Measurements from ENCODE around the gene ADORA2A. TPM values are rescaled to one million over a fixed set of nuclear protein-coding genes. Genes with fewer than 3 reads are reported as not detected.

The ADORA2A gene
- total RNA-seq, 1 experiment from 2014 or later: 4.0 TPM

DNA sequence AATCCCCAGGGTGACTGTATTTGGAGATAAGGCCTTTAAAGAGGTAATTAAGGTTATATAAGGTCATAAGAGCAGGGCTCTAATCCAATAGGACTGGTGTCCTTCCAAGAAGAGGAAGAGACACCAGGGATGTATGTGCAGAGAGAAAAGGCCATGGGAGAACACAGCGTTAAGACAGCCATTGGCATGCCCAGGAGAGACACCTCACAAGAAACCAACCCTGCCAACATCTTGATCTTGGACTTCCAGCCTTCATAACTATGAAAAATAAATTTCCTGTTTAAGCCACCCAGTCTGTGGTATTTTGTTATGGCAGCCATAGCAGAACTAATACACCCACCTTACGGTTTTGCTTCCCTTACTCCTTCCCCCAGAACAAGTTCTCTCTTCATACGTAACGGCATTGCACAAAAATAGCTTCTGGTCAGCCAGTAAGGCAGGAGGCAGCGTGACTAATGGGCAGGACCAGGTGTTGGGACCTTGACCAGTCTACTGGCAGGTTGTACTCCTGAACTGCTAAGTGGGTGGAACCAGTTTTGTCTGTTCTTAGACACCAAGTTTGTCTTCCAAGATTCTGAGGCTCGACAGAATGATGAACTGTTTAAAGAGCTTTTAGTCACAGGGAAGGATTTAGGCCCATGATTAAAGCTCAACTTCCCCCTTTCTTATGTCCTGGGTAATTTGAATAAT, 35.8 kb downstream of the ADORA2A start:
- Mint-ChIP-seq H3K9me3 (ENCODE audit: unreplicated experiment) (no peaks in the 10 kb centered on the region), H3K27me3 (ENCODE audit: insufficient read depth, unreplicated experiment) (no peaks in the 10 kb centered on the region), H3K4me1 (ENCODE audit: low read depth, unreplicated experiment) (peaks cover 20% of the 10 kb centered on the region), H3K36me3 (ENCODE audit: insufficient read depth, unreplicated experiment) (peaks cover 49% of the 10 kb centered on the region), H3K4me3 (ENCODE audit: unreplicated experiment) (no peak overlapping the region), H3K27ac (ENCODE audit: unreplicated experiment) (peak overlapping the region; percentile 19)
- intact Hi-C loops (cut with micrococcal nuclease; ENCODE audit: unreplicated experiment): no loop called here
- TF ChIP-seq, protein P1, sequence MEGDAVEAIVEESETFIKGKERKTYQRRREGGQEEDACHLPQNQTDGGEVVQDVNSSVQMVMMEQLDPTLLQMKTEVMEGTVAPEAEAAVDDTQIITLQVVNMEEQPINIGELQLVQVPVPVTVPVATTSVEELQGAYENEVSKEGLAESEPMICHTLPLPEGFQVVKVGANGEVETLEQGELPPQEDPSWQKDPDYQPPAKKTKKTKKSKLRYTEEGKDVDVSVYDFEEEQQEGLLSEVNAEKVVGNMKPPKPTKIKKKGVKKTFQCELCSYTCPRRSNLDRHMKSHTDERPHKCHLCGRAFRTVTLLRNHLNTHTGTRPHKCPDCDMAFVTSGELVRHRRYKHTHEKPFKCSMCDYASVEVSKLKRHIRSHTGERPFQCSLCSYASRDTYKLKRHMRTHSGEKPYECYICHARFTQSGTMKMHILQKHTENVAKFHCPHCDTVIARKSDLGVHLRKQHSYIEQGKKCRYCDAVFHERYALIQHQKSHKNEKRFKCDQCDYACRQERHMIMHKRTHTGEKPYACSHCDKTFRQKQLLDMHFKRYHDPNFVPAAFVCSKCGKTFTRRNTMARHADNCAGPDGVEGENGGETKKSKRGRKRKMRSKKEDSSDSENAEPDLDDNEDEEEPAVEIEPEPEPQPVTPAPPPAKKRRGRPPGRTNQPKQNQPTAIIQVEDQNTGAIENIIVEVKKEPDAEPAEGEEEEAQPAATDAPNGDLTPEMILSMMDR (IDR thresholded peaks at IDR 0.05; ENCODE audit: insufficient read depth in 1 of 2, low read depth in 1 of 2, low read length in 1 of 2, severe bottlenecking in 1 of 2, unreplicated experiment in 1 of 2): no peak
- Histone ChIP-seq H3K27me3 (replicated peaks; ENCODE audit: control insufficient read depth, insufficient read depth, low read length) (no peaks in the 10 kb centered on the region), H3K36me3 (ENCODE audit: control insufficient read depth, insufficient read depth, low read length) (no peaks in the 10 kb centered on the region), H3K9me3 (no peaks in the 10 kb centered on the region), H3K4me1 (peaks cover 39% of the 10 kb centered on the region), H3K4me3 (ENCODE audit: low read depth, low read length) (no peak overlapping the region)
- no TSS peak for BruUV-seq (replicated peaks)
- POLR2A ChIA-PET: no interaction called here
- CTCF ChIA-PET: no interaction called here
- peak in 1 of 2 experiments; percentile 28 for DNase-seq

DNA sequence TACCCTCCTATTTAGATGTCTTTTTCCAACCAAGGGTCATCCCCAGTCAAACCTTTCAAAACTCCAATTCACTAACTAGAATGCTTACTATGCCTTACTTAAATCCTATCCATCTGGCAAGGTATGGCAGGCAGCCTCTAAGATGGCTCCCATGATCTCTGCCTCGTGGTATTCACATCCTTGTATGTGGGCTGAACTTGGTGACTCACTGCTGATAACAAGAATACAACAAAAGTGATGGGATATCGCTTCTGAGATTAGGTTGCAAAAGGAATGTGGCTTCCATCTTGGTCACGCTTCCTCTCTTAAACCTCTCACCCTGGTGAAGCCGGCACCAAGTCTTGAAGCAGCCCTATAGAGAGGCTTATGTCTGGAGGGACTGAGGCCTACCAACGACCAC, 38.2 kb downstream of the ADORA2A start:
- H3K9me3 Mint-ChIP-seq (ENCODE audit: unreplicated experiment): no peaks in the 10 kb centered on the region
- TF ChIP-seq, protein P1 (IDR thresholded peaks at IDR 0.05; ENCODE audit: insufficient read depth in 1 of 2, low read depth in 1 of 2, low read length in 1 of 2, severe bottlenecking in 1 of 2, unreplicated experiment in 1 of 2): no peak
- peaks cover 20% of the 10 kb centered on the region for H3K4me1 Mint-ChIP-seq (ENCODE audit: low read depth, unreplicated experiment)
- Histone ChIP-seq H3K27me3 (replicated peaks; ENCODE audit: control insufficient read depth, insufficient read depth, low read length) (no peaks in the 10 kb centered on the region), H3K4me1 (peaks cover 39% of the 10 kb centered on the region), H3K36me3 (ENCODE audit: control insufficient read depth, insufficient read depth, low read length) (no peaks in the 10 kb centered on the region), H3K9me3 (no peaks in the 10 kb centered on the region), H3K4me3 (ENCODE audit: low read depth, low read length) (no peak overlapping the region)
- H3K27me3 Mint-ChIP-seq (ENCODE audit: insufficient read depth, unreplicated experiment): no peaks in the 10 kb centered on the region
- ChIA-PET POLR2A (no interaction called here), CTCF (interaction anchor here (0.7 kb wide), 1 partner anchor 21 kb away, joined by 4 read pairs; no protein-coding TSS in a partner anchor)
- H3K36me3 Mint-ChIP-seq (ENCODE audit: insufficient read depth, unreplicated experiment): peaks cover 53% of the 10 kb centered on the region
- no TSS peak for BruUV-seq (replicated peaks)
- intact Hi-C loops (cut with micrococcal nuclease; ENCODE audit: unreplicated experiment): no loop called here
- peak; percentile 67 to 72 for DNase-seq
- peak overlapping the region; percentile 98 for H3K27ac Mint-ChIP-seq (ENCODE audit: unreplicated experiment)
- peak overlapping the region; percentile 45 for H3K4me3 Mint-ChIP-seq (ENCODE audit: unreplicated experiment)

DNA sequence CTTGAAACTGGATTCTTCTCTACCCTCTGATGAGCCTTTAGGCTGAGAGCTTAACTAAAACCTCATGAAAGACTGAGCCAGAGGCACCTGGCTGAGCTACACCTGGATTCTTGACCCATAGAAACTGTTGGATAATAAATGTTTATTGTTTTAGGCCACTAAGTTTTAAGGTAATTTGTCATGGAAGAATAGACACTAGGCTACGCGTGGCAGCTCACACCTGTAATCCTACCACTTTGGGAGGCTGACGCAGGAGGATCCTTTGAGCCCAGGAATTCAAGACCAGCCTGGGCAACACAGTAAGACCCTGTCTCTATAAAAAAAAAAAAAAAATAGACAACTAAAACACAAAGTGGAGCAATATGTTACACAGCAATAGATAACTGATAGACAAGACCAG, 38.6 kb downstream of the ADORA2A start:
- Histone ChIP-seq H3K9me3 (no peaks in the 10 kb centered on the region), H3K27me3 (replicated peaks; ENCODE audit: control insufficient read depth, insufficient read depth, low read length) (no peaks in the 10 kb centered on the region), H3K36me3 (ENCODE audit: control insufficient read depth, insufficient read depth, low read length) (no peaks in the 10 kb centered on the region), H3K4me3 (ENCODE audit: low read depth, low read length) (no peak overlapping the region), H3K4me1 (peaks cover 39% of the 10 kb centered on the region)
- H3K27ac Mint-ChIP-seq (ENCODE audit: unreplicated experiment): peak overlapping the region; percentile 98
- TF ChIP-seq, protein P1 (IDR thresholded peaks at IDR 0.05; ENCODE audit: insufficient read depth in 1 of 2, low read depth in 1 of 2, low read length in 1 of 2, severe bottlenecking in 1 of 2, unreplicated experiment in 1 of 2): no peak
- H3K9me3 Mint-ChIP-seq (ENCODE audit: unreplicated experiment): no peaks in the 10 kb centered on the region
- CTCF ChIA-PET: interaction anchor here (0.7 kb wide), 1 partner anchor 20 kb away, joined by 4 read pairs; no protein-coding TSS in a partner anchor
- TSS peak; percentile 41 for BruUV-seq (replicated peaks)
- no peak for DNase-seq
- POLR2A ChIA-PET: no interaction called here
- H3K36me3 Mint-ChIP-seq (ENCODE audit: insufficient read depth, unreplicated experiment): peaks cover 49% of the 10 kb centered on the region
- no peaks in the 10 kb centered on the region for H3K27me3 Mint-ChIP-seq (ENCODE audit: insufficient read depth, unreplicated experiment)
- H3K4me1 Mint-ChIP-seq (ENCODE audit: low read depth, unreplicated experiment): peaks cover 20% of the 10 kb centered on the region
- intact Hi-C loops (cut with micrococcal nuclease; ENCODE audit: unreplicated experiment): no loop called here
- H3K4me3 Mint-ChIP-seq (ENCODE audit: unreplicated experiment): peak overlapping the region; percentile 45

All from Caco-2 (cell line).